A673 (cell line): ENCODE measurements around the gene GUCY1A1. TPM values are rescaled to one million over a fixed set of nuclear protein-coding genes. Genes with fewer than 3 reads are reported as not detected.

Experiments used
- BruUV-seq: library from RNA; stranded (reverse); fragments of 400-500 nt; replicated peaks from 2 replicates; lab custom pipeline; 2021; lab: Mats Ljungman, UMichigan
- CTCF ChIA-PET: fragments of 300-600 bp; sonication (Branson Sonifier 250); formaldehyde crosslinking; loops from one replicate; lab custom pipeline; 2022; ENCODE audit warnings: antibody characterized with exemption; lab: Charles Lee
- POLR2A ChIA-PET: fragments of 300-600 bp; sonication (Branson Sonifier 250); formaldehyde crosslinking; loops from one replicate; lab custom pipeline; 2022; ENCODE audit warnings: antibody characterized with exemption; ENCODE audit not compliant: low non-redundant PET; lab: Charles Lee
- DNase-seq: peaks from one replicate; pipeline ENCODE4 v3.0.0-alpha.2; 2015; ENCODE audit warnings: low spot score
- H3K27ac ChIP-seq: fragments of 200-600 bp; sonication (generic); 2 replicates; pipeline ENCODE4 v1.5.1; 2016; ENCODE audit warnings: mixed run types, low read depth, mild to moderate bottlenecking, mixed read lengths, antibody characterized with exemption, low read length; ENCODE audit not compliant: poor library complexity, severe bottlenecking
- H3K27me3 ChIP-seq: fragments of 200-600 bp; sonication (generic); replicated peaks from 2 replicates; pipeline ENCODE4 v1.6.1; 2017; ENCODE audit warnings: mixed run types, low read depth, mild to moderate bottlenecking, mixed read lengths, antibody characterized with exemption, low read length; ENCODE audit not compliant: insufficient read depth, poor library complexity
- H3K36me3 ChIP-seq: fragments of 200-600 bp; sonication (generic); 2 replicates; pipeline ENCODE4 v1.6.1; 2016; ENCODE audit warnings: mixed run types, mild to moderate bottlenecking, mixed read lengths, antibody characterized with exemption, low read length; ENCODE audit not compliant: insufficient read depth, poor library complexity, severe bottlenecking
- H3K4me1 ChIP-seq: fragments of 200-600 bp; sonication (generic); 2 replicates; pipeline ENCODE4 v1.6.1; 2017; ENCODE audit warnings: mixed run types, mild to moderate bottlenecking, mixed read lengths, antibody characterized with exemption, low read length; ENCODE audit not compliant: insufficient read depth, poor library complexity, severe bottlenecking
- H3K4me3 ChIP-seq: fragments of 200-600 bp; sonication (generic); 2 replicates; pipeline ENCODE4 v1.5.1; 2016; ENCODE audit warnings: low read depth, mixed run types, mild to moderate bottlenecking, mixed read lengths, low read length; ENCODE audit not compliant: poor library complexity, severe bottlenecking
- H3K9me3 ChIP-seq: fragments of 200-600 bp; sonication (generic); 2 replicates; pipeline ENCODE4 v1.6.1; 2016; ENCODE audit warnings: mixed run types, low read depth, mild to moderate bottlenecking, mixed read lengths, antibody characterized with exemption, low read length; ENCODE audit not compliant: poor library complexity, severe bottlenecking
- EZH2 ChIP-seq: fragments of 200-600 bp; sonication (generic); IDR thresholded peaks from 2 replicates; pipeline ENCODE4 v1.6.1; 2017; ENCODE audit warnings: borderline replicate concordance, low read depth, mild to moderate bottlenecking, mixed read lengths, antibody characterized with exemption, low read length; ENCODE audit not compliant: poor library complexity, severe bottlenecking
- intact Hi-C: fragments of 100-400 bp; cut with micrococcal nuclease; formaldehyde crosslinking; loops from one replicate; pipeline ENCODE4 v1.10.0; 2022; ENCODE audit not compliant: unreplicated experiment
- total RNA-seq: library from RNA; stranded (reverse); gene quantifications from 2 replicates; pipeline ENCODE4 v1.2.3, GENCODE V29; 2021
- TF ChIP-seq, protein P1 (sequence below): fragments of 300-800, 200-600 bp; sonication (generic); conservative IDR thresholded peaks from 2 replicates; pipeline ENCODE4 v1.5.1; 2017; ENCODE audit warnings: low read depth, mild to moderate bottlenecking, antibody characterized with exemption, low read length, moderate library complexity, mixed read lengths

Gene GUCY1A1
- total RNA-seq, 1 experiment from 2014 or later = 0.37 TPM

DNA sequence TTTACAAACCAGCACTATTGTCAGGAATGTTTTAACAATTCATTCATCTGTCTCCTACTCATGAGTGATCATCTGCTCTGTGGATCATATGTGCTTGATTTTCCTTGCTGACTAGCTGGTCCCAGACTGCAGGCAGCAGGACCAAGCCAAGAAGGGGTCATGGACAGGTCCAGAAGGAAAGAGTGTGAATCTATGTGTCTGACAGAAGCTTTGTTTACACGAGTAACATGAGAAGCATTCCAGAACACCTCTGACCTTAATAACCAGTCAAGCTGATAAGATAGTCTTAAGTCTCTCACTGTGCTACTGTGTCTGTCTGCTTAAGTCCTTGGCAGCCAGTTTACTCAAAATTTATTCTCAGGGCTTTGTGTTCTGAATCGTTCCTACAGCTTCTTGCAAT, 39.0 kb downstream of the GUCY1A1 start:
- CTCF ChIA-PET = no interaction called here
- intact Hi-C loops = no loop called here

DNA sequence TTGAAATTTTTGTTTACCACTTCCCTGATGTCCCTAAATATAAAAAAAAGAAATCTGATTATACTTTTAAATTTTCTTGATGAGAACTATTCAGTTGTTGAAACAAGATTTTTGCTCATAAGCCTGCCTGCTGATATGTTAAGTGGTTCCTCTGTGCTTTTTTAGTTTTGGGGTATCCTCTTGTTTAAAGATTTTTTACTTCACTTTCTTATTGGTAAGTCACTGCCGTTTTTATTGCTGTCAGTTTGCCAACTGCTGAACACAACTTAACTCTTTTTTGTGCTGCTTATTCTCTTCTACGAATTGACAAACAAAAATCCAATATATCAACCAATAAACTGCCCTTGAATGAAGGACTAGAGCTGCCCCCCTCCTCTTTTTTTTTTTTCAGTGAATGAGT, 39.5 kb downstream of the GUCY1A1 start:
- Histone ChIP-seq H3K4me1 (no peaks in the 10 kb centered on the region), H3K27me3 (no peaks in the 10 kb centered on the region), H3K36me3 (no peaks in the 10 kb centered on the region), H3K4me3 (no peak overlapping the region), H3K27ac (no peak overlapping the region), H3K9me3 (no peaks in the 10 kb centered on the region)
- POLR2A ChIA-PET = no interaction called here
- no peak for DNase-seq
- intact Hi-C loops = no loop called here
- CTCF ChIA-PET = no interaction called here
- no peak for TF ChIP-seq EZH2
- TF ChIP-seq, protein P1, sequence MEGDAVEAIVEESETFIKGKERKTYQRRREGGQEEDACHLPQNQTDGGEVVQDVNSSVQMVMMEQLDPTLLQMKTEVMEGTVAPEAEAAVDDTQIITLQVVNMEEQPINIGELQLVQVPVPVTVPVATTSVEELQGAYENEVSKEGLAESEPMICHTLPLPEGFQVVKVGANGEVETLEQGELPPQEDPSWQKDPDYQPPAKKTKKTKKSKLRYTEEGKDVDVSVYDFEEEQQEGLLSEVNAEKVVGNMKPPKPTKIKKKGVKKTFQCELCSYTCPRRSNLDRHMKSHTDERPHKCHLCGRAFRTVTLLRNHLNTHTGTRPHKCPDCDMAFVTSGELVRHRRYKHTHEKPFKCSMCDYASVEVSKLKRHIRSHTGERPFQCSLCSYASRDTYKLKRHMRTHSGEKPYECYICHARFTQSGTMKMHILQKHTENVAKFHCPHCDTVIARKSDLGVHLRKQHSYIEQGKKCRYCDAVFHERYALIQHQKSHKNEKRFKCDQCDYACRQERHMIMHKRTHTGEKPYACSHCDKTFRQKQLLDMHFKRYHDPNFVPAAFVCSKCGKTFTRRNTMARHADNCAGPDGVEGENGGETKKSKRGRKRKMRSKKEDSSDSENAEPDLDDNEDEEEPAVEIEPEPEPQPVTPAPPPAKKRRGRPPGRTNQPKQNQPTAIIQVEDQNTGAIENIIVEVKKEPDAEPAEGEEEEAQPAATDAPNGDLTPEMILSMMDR = no peak
- no TSS peak for BruUV-seq

More for the DNA sequence above, 39.0 kb downstream of the GUCY1A1 start:
- BruUV-seq = no TSS peak
- H3K27me3 ChIP-seq = no peaks in the 10 kb centered on the region
- no peak overlapping the region for H3K4me3 ChIP-seq
- no peaks in the 10 kb centered on the region for H3K36me3 ChIP-seq
- POLR2A ChIA-PET = no interaction called here
- H3K27ac ChIP-seq = no peak overlapping the region
- no peak for DNase-seq
- no peak for TF ChIP-seq EZH2
- TF ChIP-seq, protein P1 = no peak
- H3K9me3 ChIP-seq = no peaks in the 10 kb centered on the region
- H3K4me1 ChIP-seq = no peaks in the 10 kb centered on the region

DNA sequence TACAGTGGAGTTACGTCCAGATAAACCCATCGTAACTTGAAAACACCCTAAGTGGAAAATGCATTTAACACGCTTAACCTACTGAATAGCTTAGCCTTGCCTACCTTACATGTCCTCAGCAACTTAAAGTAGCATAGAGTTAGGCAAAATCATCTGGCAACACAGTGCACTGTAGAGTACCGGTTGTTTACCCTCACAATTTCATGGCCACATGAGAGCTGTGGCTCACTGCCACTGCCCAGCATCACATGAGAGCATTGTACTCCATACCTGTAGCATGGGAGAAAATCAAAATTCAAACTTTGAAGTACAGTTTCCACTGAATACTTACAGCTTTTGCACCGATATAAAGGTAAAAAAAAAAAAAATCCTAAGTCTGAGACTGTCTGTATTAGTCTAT, 40.6 kb downstream of the GUCY1A1 start:
- intact Hi-C loops = no loop called here
- Histone ChIP-seq H3K4me3 (no peak overlapping the region), H3K27ac (no peak overlapping the region), H3K4me1 (no peaks in the 10 kb centered on the region), H3K36me3 (no peaks in the 10 kb centered on the region), H3K9me3 (no peaks in the 10 kb centered on the region), H3K27me3 (no peaks in the 10 kb centered on the region)
- DNase-seq = no peak
- no TSS peak for BruUV-seq
- TF ChIP-seq, protein P1 = no peak
- TF ChIP-seq EZH2 = no peak
- POLR2A ChIA-PET = no interaction called here
- CTCF ChIA-PET = no interaction called here
